GM12891 (cell line): ENCODE results near the gene GPR153.
"Not testable (repeated sequence)": the region's sequence is repeated elsewhere in the genome, so short reads cannot be mapped to it uniquely, and the experiment has no call there.

ENCODE experiments used
- DNase-seq: peaks from one replicate; pipeline ENCODE4 v3.0.0; 2011; ENCODE audit warnings: low spot score; ENCODE audit not compliant: insufficient read length
- FAIRE-seq: peaks from 2 replicates; lab custom pipeline; 2011; peaks lifted over from hg19 to GRCh38; lab: Jason Lieb, UNC
- PAX5 ChIP-seq: IDR thresholded peaks from 2 replicates; pipeline ENCODE4 v1.6.1; 2011; ENCODE audit warnings: low read length, moderate library complexity, mild to moderate bottlenecking; ENCODE audit not compliant: insufficient read depth, severe bottlenecking
- POLR2A ChIP-seq: IDR thresholded peaks from 2 replicates; pipeline ENCODE4 v1.6.1; 2011; ENCODE audit warnings: low read depth, low read length, control low read depth
- POLR2AphosphoS5 ChIP-seq: IDR thresholded peaks from 2 replicates; pipeline ENCODE4 v1.6.1; 2011; ENCODE audit warnings: low read depth, low read length, control low read depth
- POU2F2 ChIP-seq: IDR thresholded peaks from 2 replicates; pipeline ENCODE4 v1.6.1; 2011; ENCODE audit warnings: low read depth, mild to moderate bottlenecking, control low read depth, low read length, moderate library complexity
- SPI1 ChIP-seq: IDR thresholded peaks from 2 replicates; pipeline ENCODE4 v1.6.1; 2011; ENCODE audit warnings: low read depth, low read length, control low read depth
- TAF1 ChIP-seq: IDR thresholded peaks from 2 replicates; pipeline ENCODE4 v1.6.1; 2011; ENCODE audit warnings: low read depth, low read length, control low read depth

Gene GPR153

GRCh38 chr1:6222636-6223035 lies 38.3 kb downstream of the GPR153 start:
- TF ChIP-seq SPI1 (no peak), PAX5 (no peak), POLR2A (no peak), POLR2AphosphoS5 (no peak), POU2F2 (no peak), TAF1 (no peak)
- DNase-seq (no peak), FAIRE-seq (no peak)

- DNase-seq (no peak), FAIRE-seq (no peak)
- TF ChIP-seq POU2F2 (no peak), POLR2AphosphoS5 (peak; percentile 61; the same call in 1 of the 2 replicates)
Measured at GRCh38 chr1:6221210-6221784, 39.6 kb downstream of the GPR153 start.

GRCh38 chr1:6220236-6220635 lies 40.7 kb downstream of the GPR153 start:
- no peak for DNase-seq
- TF ChIP-seq PAX5 (no peak), POLR2A (no peak), SPI1 (no peak)
- FAIRE-seq = no peak

- not testable (repeated sequence) for FAIRE-seq, DNase-seq
Measured at GRCh38 chr1:6219641-6220040, 41.3 kb downstream of the GPR153 start.

GRCh38 chr1:6218375-6219164 lies 42.3 kb downstream of the GPR153 start:
- FAIRE-seq = no peak
- DNase-seq = no peak
- TF ChIP-seq POLR2AphosphoS5 (no peak), POLR2A (no peak), PAX5 (no peak), POU2F2 (no peak), SPI1 (no peak), TAF1 (no peak)

- TF ChIP-seq SPI1 (peak; percentile 43; the same call in 1 of the 2 replicates), POLR2A (no peak), POU2F2 (peak; percentile 9; the same call in 1 of the 2 replicates)
- DNase-seq = no peak
- peak; percentile 61 for FAIRE-seq
Measured at GRCh38 chr1:6212193-6212959, 48.5 kb downstream of the GPR153 start.

- FAIRE-seq (no peak), DNase-seq (no peak)
- no peak for TF ChIP-seq TAF1
- TF ChIP-seq POLR2A = no peak
- TF ChIP-seq POLR2AphosphoS5 = no peak
- no peak for TF ChIP-seq POU2F2
- TF ChIP-seq SPI1 = no peak
- no peak for TF ChIP-seq PAX5
Measured at GRCh38 chr1:6211731-6212130, 49.2 kb downstream of the GPR153 start.

GRCh38 chr1:6210591-6211355 lies 50.1 kb downstream of the GPR153 start:
- FAIRE-seq (no peak), DNase-seq (no peak)
- TF ChIP-seq PAX5 (no peak), TAF1 (no peak), POLR2A (no peak), SPI1 (no peak), POU2F2 (no peak), POLR2AphosphoS5 (no peak)

- TF ChIP-seq PAX5 (no peak), SPI1 (no peak), POU2F2 (no peak), POLR2AphosphoS5 (no peak), POLR2A (no peak), TAF1 (no peak)
- DNase-seq (no peak), FAIRE-seq (peak; percentile 90)
Measured at GRCh38 chr1:6209661-6210580, 51.0 kb downstream of the GPR153 start.
